Smooth muscle cell (in vitro differentiated cells): ENCODE data around the gene PLPP7. TPM values are rescaled to one million over a fixed set of nuclear protein-coding genes. Genes with fewer than 3 reads are reported as not detected.

ENCODE experiments used
- DNase-seq: peaks from one replicate; lab custom pipeline; 2025; ENCODE audit not compliant: unreplicated experiment; lab: John Stamatoyannopoulos, UW
- H2AFZ ChIP-seq: fragments of 200-600 bp; sonication (generic); 2 replicates; pipeline ENCODE4 v1.6.0; 2016; ENCODE audit warnings: antibody characterized with exemption, low read depth, mild to moderate bottlenecking
- H3F3A ChIP-seq: fragments of 200-600 bp; sonication (generic); 2 replicates; pipeline ENCODE4 v1.6.0; 2017; ENCODE audit warnings: antibody characterized with exemption, low read depth
- H3K27ac ChIP-seq: fragments of 200-600 bp; sonication (generic); 2 replicates; pipeline ENCODE4 v1.5.1; 2016; ENCODE audit warnings: low read depth, mild to moderate bottlenecking
- H3K27me3 ChIP-seq: fragments of 200-600 bp; sonication (generic); 2 replicates; pipeline ENCODE4 v1.6.1; 2016; ENCODE audit warnings: low read depth, mild to moderate bottlenecking
- H3K36me3 ChIP-seq: fragments of 200-600 bp; sonication (generic); 2 replicates; pipeline ENCODE4 v1.5.1; 2016; ENCODE audit warnings: low read depth
- H3K4me1 ChIP-seq: fragments of 200-600 bp; sonication (generic); 2 replicates; pipeline ENCODE4 v1.5.1; 2016; ENCODE audit warnings: low read depth
- H3K4me2 ChIP-seq: fragments of 200-600 bp; sonication (generic); 2 replicates; pipeline ENCODE4 v1.6.0; 2016; ENCODE audit warnings: mild to moderate bottlenecking
- H3K4me3 ChIP-seq: fragments of 200-600 bp; sonication (generic); 2 replicates; pipeline ENCODE4 v1.5.1; 2016; ENCODE audit warnings: mild to moderate bottlenecking
- H3K79me2 ChIP-seq: fragments of 200-600 bp; sonication (generic); 2 replicates; pipeline ENCODE4 v1.6.0; 2016; ENCODE audit warnings: low read depth, mild to moderate bottlenecking
- H3K9ac ChIP-seq: fragments of 200-600 bp; sonication (generic); 2 replicates; pipeline ENCODE4 v1.6.0; 2016; ENCODE audit warnings: low read depth
- H3K9me3 ChIP-seq: fragments of 200-600 bp; sonication (generic); replicated peaks from 2 replicates; pipeline ENCODE4 v1.5.1; 2016; ENCODE audit warnings: low read depth
- H4K20me1 ChIP-seq: fragments of 200-600 bp; sonication (generic); 2 replicates; pipeline ENCODE4 v1.6.0; 2016; ENCODE audit warnings: low read depth
- WGBS: methylation state at CpG from one replicate; pipeline ENCODE4 v1.1.7; 2016; ENCODE audit warnings: low lambda C conversion rate; 5-methylcytosine and 5-hydroxymethylcytosine counted together
- polyA plus RNA-seq: library from polyadenylated mRNA; unstranded; fragments of >200 nt; fragmentation: Nextera tagmentation; extraction: Ambion mirVana; gene quantifications from 2 replicates; pipeline ENCODE4 v1.2.1, GENCODE V29; 2016
- total RNA-seq: library from RNA; depleted of rRNA; stranded (reverse); fragments of >200 nt; gene quantifications from 2 replicates; pipeline ENCODE4 v1.2.3, GENCODE V29; 2014
- TF ChIP-seq, protein P1 (sequence below): fragments of 200-600 bp; sonication (generic); IDR thresholded peaks from 2 replicates; pipeline ENCODE4 v1.5.1; 2017; ENCODE audit warnings: borderline replicate concordance, mild to moderate bottlenecking, antibody characterized with exemption; ENCODE audit not compliant: insufficient read depth, poor library complexity, severe bottlenecking

The PLPP7 gene
- total and polyA plus RNA-seq, 2 experiments from 2014 or later: 3.3 to 4.2 TPM

DNA sequence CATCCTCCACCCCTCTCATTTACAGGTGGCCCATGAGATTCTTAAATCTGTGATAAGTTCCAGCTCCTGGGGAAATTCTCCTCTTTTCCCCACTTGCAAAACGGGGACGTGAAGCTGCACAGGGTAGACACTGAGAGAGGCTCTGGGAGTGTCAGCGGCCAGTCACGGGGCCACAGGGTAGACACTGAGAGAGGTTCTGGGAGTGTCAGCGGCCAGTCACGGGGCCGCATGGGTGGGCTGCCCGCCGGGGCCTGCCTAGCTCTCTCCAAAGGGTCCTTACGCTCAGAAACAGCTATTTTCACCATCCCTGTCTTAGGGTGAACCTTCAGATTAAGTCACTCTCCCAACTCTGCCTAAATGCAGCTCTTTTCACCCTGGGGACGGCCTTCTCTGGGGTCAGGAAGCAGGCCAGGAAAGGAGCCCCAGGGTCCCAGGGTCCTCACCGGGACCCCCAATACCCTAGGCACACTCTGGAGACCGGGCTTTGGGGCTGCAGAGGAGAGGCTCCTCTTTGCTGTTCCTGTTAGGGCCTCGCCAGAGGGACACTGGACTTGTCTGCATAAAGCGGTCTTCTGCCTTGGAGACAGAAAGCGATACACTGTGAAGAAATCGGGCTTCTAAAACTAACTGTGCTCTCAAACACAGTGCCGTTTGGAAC is 14.7 kb upstream of the PLPP7 start:
- Histone ChIP-seq H3K9ac (no peak overlapping the region), H3K27me3 (no peaks in the 10 kb centered on the region), H3F3A (no peaks in the 10 kb centered on the region), H3K79me2 (peaks cover 13% of the 10 kb centered on the region), H3K36me3 (no peaks in the 10 kb centered on the region), H3K9me3 (no peaks in the 10 kb centered on the region), H3K4me3 (peak overlapping the region; percentile 20), H3K4me2 (peak overlapping the region; percentile 96), H2AFZ (no peak overlapping the region), H3K27ac (no peak overlapping the region), H4K20me1 (peaks cover 3% of the 10 kb centered on the region), H3K4me1 (peaks cover 17% of the 10 kb centered on the region)
- 91% methylated on average over 18 of the region's 18 CpGs for WGBS
- DNase-seq: no peak
- TF ChIP-seq, protein P1, sequence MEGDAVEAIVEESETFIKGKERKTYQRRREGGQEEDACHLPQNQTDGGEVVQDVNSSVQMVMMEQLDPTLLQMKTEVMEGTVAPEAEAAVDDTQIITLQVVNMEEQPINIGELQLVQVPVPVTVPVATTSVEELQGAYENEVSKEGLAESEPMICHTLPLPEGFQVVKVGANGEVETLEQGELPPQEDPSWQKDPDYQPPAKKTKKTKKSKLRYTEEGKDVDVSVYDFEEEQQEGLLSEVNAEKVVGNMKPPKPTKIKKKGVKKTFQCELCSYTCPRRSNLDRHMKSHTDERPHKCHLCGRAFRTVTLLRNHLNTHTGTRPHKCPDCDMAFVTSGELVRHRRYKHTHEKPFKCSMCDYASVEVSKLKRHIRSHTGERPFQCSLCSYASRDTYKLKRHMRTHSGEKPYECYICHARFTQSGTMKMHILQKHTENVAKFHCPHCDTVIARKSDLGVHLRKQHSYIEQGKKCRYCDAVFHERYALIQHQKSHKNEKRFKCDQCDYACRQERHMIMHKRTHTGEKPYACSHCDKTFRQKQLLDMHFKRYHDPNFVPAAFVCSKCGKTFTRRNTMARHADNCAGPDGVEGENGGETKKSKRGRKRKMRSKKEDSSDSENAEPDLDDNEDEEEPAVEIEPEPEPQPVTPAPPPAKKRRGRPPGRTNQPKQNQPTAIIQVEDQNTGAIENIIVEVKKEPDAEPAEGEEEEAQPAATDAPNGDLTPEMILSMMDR: no peak

DNA sequence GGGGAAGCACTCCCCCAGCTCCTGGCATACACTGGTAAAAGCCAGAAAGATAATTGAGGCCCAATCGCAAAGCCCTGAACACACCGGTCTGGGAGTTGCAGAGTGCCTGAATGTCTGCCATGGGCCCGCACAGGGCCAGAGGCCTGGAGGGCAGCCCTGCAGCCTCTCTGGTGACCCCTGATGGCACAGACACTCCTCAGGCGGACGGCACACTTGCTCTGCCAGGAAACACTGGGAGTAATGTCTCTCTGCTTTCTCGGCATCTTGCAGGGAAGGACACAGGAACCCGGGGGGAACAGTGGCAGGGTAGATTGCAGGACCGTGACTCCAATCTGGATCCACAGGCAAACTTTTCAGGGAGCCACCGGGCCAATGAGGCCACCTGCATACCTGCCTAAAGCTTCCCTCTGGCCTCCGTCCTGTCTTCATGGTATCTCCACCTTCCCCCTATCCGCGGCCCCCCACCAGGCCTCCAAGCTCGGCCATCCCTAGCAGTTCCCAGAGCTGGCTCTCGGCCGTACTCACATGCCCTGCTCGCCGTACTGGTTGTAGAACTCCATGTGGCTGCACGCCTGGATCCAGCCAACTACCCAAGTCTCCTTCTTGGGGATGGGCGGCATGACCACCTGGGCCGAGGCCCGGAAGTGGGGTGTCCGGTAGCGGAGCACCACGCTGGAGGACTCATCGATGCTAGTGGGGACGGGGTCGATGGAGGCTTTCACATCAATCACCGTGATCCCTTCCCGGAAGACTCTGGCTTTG is 14.0 kb upstream of the PLPP7 start:
- Histone ChIP-seq H3K4me3 (peak overlapping the region; percentile 20), H3K36me3 (no peaks in the 10 kb centered on the region), H3K4me2 (peak overlapping the region; percentile 96), H3K9me3 (no peaks in the 10 kb centered on the region), H3K27ac (no peak overlapping the region), H2AFZ (no peak overlapping the region), H3K9ac (no peak overlapping the region), H3K27me3 (no peaks in the 10 kb centered on the region), H3K79me2 (peaks cover 13% of the 10 kb centered on the region), H4K20me1 (peaks cover 3% of the 10 kb centered on the region), H3K4me1 (peaks cover 17% of the 10 kb centered on the region), H3F3A (no peaks in the 10 kb centered on the region)
- no peak for DNase-seq
- WGBS: 82% methylated on average over 29 of the region's 29 CpGs
- TF ChIP-seq, protein P1: peak; percentile 9

DNA sequence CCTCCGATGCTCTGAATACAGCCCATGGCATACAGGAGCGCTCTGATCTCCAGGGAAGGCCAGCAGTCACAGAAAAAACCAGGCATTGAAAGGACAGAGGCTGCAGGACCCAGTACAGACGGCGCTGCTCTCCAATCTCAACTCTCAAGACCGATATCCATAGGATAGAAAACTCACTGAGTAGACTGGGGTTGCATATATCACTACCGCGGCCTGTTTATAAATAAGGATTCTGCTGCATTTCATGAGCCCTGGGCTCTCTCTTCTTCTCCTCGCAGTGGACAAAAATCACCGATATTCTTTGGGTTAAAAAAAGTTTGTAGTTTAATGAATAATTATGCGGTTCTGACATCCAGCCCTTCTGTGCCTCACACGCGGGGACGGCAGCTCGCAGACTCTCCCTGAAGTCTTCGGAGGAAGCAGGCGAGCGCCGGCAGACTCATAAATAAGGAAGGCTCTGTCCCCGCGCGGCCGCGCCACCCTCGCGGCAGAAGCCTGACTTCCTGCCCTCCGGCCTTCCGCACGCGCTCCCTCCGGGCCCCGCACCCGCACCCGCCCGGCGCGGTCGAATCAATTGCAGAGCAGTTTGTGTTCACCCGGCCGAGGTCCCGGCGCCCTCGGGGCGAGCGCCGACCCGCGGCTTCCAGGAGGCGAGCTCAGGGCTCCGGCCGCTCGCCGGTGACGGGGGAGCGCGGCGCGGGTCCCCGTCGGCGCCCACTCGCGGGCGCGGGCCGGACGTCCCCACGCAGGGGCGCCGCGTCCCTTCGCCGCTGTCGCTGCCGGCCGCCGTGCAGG is 13.2 kb upstream of the PLPP7 start, which contains the start of gene FAM78A:
FAM78A (minus strand) TSS at position 417 of the 795 bp plus-strand sequence; CDS start at position 86, 331 bp downstream.
- Histone ChIP-seq H3K4me1 (peaks cover 17% of the 10 kb centered on the region), H3K27ac (no peak within 1 kb of the TSS), H3F3A (no peaks in the 10 kb centered on the region), H3K36me3 (no peaks in the 10 kb centered on the region), H2AFZ (peak within 1 kb of the TSS; percentile 37), H3K79me2 (peaks cover 13% of the 10 kb centered on the region), H3K9ac (no peak within 1 kb of the TSS), H3K4me3 (peak within 1 kb of the TSS; percentile 75), H3K27me3 (peaks cover 5% of the 10 kb centered on the region), H3K4me2 (peak within 1 kb of the TSS; percentile 96), H3K9me3 (no peaks in the 10 kb centered on the region), H4K20me1 (peaks cover 3% of the 10 kb centered on the region)
- no peak for DNase-seq
- TF ChIP-seq, protein P1: no peak
- WGBS: 17% methylated on average over 47 of the region's 76 CpGs
